NCI-H524 treated with DMSO at 0.1 percent for 48 hours (cell line): ENCODE results near the gene KREMEN1.
"Not testable (repeated sequence)": the region's sequence is repeated elsewhere in the genome, so short reads cannot be mapped to it uniquely, and the experiment has no call there.

Source experiments
- DNase-seq: peaks from one replicate; lab custom pipeline; 2025; lab: John Stamatoyannopoulos, UW

The KREMEN1 gene

GRCh38 chr22:29072979-29073617, at the start of gene KREMEN1:
TSS of gene KREMEN1 (plus strand) at chr22:29073035. CDS start at chr22:29073131, 96 bp downstream.
- no peak for DNase-seq

GRCh38 chr22:29023172-29023796, 49.6 kb upstream of the KREMEN1 start:
- no peak for DNase-seq

GRCh38 chr22:29026579-29026978, 46.3 kb upstream of the KREMEN1 start:
- no peak for DNase-seq

DNA sequence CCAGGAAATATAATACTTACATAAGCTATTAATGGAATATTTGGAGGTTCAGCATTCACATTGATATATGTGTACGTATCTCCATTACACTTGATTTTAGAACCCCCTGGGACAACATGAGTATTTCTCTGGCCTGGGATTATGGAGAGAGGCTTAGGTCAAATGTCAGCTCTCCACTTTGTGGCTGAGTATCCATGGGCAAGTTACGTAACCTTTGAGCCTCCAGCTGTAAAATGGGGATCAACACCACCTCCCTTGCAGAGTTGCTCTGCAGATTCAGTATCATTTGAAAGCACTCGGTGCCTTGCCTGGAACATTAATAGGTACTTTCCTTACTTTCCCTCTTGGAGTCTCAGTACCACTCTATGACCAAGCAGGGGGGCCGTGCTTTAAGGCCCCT, 44.4 kb upstream of the KREMEN1 start:
- DNase-seq, result no peak

DNA sequence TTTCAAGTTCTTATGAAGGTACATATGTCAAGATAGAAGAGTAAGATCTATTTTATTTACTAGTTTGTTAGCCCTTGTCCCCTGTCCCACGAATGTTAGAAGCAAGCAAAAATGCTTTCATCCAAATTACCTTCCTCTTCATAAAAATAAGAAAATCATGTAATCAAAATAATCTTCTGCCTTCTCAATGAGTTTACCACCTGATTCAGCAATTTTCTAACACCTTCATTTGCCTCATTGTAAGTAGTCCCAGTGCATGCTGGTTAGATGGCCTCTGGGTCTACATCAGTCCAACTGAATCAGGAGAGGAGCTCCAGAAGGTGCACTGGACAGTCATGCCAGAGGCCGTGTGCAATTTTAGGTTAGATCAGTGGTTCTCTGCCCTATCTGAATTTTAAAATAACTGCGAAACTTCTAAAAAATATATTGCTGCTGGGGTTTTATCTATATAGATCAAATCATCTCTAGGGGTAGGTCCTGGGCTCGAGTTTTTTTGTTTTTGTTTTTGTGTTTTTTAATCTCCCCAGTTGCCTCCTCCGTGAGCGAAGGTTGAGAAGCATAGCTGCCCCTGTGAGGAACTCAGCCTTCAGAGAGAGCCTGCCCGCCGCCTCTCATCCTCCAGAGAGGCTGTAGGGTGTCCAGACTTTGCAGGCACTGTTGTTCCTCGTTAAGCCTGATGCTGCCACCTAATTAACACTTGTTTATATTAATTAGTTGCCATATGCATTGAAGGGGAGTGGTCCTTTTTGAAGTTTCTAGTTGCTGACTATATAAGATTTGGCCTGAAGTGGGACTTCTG, 43.4 kb upstream of the KREMEN1 start:
- DNase-seq, result no peak

GRCh38 chr22:29030016-29030617, 42.7 kb upstream of the KREMEN1 start:
- DNase-seq, result no peak

DNA sequence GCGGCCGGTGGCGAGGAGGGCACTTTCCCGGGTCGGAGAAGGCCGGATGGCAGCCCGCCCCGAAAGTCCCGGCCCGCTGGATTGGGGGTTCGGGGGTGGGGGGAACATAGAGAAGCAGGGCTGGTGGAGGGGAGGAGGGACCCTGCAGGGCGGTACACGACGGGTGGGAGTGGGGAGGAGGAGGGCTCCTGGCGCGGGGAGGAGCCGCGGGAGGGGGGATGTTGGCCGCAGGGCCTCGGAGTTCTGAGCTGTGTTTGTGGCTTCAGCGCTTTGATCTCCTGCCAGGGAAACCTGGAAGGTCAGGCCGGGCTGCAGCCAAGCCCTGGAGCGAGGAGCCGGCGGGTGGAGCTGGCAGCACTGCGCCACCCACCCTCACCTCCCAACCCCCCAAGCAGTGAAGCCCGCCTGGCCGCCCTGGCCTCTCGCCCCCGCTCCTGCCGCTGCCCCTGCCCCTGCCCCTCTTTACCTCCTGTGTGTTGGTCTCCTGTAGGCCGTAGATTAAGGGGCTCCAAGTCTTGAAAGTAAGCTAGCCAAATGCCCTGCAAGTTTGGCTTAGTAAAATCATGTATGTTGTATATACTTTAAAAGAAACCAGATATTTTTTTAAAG, 42.1 kb upstream of the KREMEN1 start:
- DNase-seq, result no peak

DNA sequence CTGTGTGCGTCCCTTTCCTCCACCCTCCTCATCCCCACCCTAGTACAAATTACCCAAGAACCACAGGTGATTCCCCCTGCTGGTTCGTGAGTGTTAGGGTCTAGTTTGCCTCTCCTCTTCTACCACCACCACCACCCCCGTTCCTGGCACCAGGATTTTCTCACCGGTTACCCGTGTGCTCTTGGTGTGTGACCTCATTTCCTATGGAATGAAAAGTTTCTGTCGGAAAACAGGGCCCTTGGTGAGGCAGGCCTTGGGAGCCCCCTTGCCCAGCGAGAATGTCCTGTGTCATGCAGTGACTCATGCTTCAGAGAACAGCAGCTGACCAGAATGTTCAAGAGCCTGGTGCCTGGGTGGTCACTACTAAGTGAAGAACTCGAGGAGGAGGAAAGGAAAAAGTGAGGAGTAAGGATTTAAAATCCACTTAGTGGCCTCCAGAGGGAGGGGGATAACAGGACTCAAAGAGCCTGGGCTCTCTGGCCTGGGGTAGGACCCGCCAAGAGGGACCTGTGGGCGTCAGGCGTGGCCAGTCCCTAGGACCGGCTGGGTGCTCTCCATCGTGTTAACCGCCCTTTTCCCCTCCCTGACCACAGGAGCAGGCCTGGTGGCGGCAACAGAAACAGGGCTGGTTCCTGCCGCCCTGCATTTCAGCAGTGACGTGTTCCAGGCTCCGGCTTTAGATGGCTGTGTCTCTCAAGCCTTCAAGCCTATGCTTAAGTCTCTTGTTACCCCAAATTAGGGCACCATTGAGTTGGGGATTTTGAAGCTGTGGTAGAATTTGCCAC, 41.4 kb upstream of the KREMEN1 start:
- DNase-seq, result no peak

- no peak for DNase-seq
These were observed 40.8 kb upstream of the KREMEN1 start for GRCh38 chr22:29032014-29032475.

GRCh38 chr22:29032584-29032983, 40.3 kb upstream of the KREMEN1 start:
- no peak for DNase-seq

DNA sequence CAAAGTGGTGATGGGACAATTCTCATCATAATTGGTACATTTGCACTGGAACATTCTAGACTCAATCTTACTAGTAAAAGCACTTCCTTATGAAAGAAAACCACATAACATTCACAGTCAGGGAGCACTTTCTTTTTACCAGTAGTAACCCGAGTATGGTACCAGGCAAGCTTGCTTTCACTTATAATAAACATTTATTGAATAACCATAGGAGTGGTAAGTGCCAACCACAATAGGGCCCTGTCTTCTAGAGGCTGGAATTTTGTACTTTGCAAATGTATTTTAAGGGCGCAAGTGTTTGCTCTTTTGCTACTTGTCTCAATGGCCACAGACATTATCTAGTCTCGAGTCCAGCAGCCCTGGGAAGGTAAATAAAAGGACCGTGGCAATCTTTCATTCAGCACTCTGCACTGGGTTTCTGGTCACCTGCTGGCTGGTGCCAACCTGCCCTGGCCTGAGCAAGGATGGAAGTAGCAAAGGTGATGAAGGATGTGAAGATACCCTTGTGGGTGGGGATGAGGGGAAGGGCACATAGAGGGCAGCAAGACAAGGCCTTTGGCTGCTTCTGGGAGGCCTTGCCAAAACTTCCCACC, 35.4 kb upstream of the KREMEN1 start:
- no peak for DNase-seq

GRCh38 chr22:29039148-29039547, 33.7 kb upstream of the KREMEN1 start:
- DNase-seq, result no peak

DNA sequence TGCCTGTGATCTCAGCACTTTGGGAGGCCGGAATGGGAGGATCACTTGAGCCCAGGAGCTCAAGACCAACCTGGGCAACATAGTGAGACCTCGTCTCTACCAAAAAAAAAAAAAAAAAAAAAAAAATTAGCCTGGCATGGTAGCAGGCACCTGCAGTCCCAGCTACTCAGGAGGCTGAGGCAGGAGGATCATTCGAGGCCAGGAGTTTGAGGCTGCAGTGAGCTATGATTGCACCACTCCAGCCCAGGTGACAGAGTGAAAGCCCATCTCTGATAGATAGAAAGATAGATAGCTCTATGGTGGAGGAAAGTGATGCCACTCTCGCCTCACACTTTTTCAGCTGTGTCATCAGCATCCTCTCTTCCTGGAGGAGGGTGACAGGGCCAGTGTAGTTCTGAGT, 33.2 kb upstream of the KREMEN1 start:
- not testable (repeated sequence) for DNase-seq

DNA sequence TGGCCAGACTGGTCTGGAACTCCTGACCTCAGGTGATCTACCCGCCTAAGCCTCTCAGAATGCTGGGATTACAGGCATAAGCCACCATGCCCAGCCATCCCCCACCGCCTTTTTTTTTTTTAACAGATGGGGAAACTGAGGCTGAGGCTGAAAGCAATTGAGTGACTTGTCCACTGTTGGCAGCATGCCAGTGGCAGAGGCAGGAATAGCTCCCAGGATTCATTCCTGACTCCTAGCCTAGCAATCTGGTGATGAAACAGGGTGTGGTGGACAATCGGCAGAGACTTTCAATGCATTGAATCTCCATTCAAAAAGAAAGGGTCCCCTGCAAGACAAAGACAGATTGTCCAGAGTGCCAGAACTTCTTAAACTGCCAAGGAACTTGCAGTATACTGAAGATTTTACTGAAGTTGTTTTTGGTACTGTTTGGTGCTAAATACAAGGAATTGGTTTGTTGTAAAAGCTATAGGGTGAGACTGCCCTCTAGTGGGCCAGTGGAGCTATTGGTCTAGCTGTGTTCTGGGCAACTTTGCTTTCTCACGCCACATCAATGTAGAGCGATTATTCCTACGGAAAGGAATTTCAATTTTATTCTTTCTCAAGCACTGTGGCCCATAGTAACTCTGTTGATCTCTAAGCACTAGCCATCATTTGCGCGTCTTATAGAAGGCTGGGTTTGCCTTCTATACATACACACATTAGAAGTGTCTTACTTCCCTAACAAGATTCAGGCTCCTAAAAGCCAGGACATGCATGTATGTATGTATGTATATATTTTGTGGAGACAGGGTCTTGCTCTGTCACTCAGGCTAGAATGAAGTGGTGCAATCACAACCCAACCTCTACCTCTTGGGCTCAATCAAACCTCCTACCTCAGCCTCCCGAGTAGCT, 32.2 kb upstream of the KREMEN1 start:
- peak; percentile 18 for DNase-seq

DNA sequence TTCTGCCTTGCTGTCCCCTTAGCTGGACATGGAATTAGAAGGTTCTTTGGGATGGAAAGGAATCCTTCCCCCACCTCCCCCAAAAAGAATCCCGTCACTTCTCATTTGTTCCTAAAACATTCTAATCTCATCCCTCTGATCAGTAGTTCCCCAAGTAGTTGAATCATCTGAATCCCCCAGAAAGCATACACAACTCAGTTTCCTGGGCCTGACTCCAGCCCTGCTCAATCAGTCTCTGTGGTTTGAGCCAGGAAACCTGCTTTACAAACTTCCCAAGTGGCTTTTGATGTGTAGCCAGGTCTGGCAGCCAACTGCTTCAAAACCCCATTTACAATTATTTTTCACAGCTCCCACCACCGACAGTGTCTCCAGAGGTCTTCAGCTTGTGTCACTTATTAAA, 31.4 kb upstream of the KREMEN1 start:
- no peak for DNase-seq

- DNase-seq, result no peak
These were observed 28.8 kb upstream of the KREMEN1 start for GRCh38 chr22:29043906-29044575.

- no peak for DNase-seq
These were observed 28.1 kb upstream of the KREMEN1 start for GRCh38 chr22:29044657-29045176.

GRCh38 chr22:29048822-29049654, 23.8 kb upstream of the KREMEN1 start:
- DNase-seq, result no peak
